Measurements from ENCODE around the gene SLC66A2.
A peak's percentile ranks its signal among the peaks of the same experiment; 100 is the strongest.
"Not testable (repeated sequence)": the region's sequence is repeated elsewhere in the genome, so short reads cannot be mapped to it uniquely, and the experiment has no call there.

Gene SLC66A2

GRCh38 chr18:79883461-79884293, 67.8 kb downstream of the SLC66A2 start:
- no peak for DNase-seq (ENCODE audit: low spot score)

DNA sequence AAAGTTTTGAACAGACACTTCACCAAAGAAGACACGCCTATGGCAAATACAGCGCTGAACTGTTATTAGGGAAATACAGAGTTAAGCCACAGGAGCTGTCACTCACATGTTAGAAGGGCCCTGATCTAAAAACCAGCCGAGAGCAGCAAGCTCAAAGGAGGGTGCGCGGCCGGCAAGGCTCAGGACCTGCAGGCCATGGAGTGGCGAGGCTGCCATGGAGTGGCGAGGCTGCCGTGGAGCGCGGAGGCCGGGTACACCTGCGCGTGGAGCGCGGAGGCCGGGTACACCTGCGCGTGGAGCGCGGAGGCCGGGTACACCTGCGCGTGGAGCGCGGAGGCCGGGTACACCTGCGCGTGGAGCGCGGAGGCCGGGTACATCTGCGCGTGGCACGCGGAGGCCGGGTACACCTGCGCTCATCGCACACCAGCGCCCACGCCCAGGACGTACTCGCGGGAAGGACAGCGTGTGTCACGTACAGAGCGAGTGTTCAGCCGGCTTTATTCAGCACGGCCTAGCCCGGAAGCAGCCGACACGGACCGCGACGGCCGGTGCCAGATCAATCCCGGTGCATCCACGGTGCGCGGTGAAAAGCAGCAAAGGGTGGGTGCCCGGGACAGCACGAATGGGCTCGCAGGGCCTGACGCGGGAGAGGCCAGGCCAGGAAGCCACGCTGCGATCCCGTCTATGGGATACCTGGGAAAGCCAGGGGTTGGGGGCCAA, 68.8 kb downstream of the SLC66A2 start:
- DNase-seq (ENCODE audit: low spot score), result no peak

- DNase-seq (ENCODE audit: low spot score), result no peak
These were observed 69.8 kb downstream of the SLC66A2 start for GRCh38 chr18:79881695-79882094.

- DNase-seq (ENCODE audit: low spot score), result no peak
These were observed 71.9 kb downstream of the SLC66A2 start for GRCh38 chr18:79879566-79879965.

DNA sequence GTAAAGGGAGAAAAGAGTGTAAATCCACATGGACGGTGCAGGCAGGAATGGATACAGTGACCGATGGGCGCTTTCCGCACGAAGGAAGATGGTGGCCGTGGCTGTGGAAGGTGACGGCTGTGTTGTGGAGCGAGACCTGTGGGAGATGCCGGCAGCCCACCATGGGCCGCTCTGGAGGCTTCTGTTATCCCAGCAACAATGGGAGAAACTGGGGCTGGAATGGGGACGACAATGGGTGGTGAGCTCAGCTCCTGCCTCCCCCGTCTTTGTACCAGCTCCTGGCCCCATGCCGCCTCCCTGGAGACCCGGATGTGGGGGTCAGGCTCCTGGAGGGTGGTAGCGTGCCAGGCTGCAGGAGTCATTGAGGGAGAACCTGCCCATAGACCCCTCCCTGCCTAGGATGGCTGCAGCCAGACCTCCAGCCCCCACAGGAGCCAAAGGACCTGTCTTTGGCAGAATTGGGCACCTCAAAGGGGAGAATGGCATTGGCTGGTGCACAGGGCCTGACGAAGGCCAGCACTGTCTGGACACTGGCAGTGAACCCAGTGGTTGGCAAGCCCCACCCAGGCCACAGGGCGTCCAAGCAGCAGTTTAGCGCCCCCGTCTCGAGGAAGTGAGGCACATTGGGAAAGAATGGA, 72.6 kb downstream of the SLC66A2 start:
- DNase-seq (ENCODE audit: low spot score), result no peak

DNA sequence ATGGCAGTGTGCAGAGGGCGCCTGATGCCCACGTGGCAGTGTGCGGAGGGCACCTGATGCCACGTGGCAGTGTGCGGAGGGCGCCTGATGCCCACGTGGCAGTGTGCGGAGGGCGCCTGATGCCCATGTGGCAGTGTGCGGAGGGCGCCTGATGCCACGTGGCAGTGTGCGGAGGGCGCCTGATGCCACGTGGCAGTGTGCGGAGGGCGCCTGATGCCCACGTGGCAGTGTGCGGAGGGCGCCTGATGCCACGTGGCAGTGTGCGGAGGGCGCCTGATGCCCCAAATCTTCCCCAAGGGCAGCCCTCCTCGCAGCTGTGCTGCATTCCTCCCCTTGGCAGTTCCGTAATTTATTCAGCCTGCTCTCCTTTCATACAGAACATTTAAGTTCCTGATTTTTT, 73.2 kb downstream of the SLC66A2 start:
- DNase-seq (ENCODE audit: low spot score), result not testable (repeated sequence)

GRCh38 chr18:79877163-79878091, 74.0 kb downstream of the SLC66A2 start:
- peak; percentile 42 for DNase-seq (ENCODE audit: low spot score)

- DNase-seq (ENCODE audit: low spot score), result no peak
These were observed 75.0 kb downstream of the SLC66A2 start for GRCh38 chr18:79876497-79876896.

- no peak for DNase-seq (ENCODE audit: low spot score)
These were observed 75.5 kb downstream of the SLC66A2 start for GRCh38 chr18:79875931-79876461.

DNA sequence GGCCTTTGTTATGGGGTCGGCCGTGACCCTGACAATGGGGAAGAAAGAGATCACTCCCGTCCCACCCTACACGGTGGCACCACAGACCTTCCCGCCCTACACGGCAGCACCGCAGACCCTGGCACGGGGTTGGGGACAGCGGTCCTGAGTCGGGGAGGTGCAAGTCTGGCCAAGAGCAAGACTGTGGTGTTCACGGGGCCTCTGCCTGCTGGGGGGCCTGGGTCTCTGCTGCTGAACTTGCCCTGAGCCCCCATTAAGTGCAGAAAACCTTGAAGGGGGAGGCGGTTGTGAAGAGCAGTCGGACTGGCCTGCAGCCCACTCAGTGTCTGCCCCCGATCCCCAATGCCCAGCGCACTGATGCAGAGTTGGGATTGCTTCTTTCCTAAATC, 75.9 kb downstream of the SLC66A2 start:
- DNase-seq (ENCODE audit: low spot score), result no peak

- no peak for DNase-seq (ENCODE audit: low spot score)
These were observed 76.6 kb downstream of the SLC66A2 start for GRCh38 chr18:79874553-79875530.

DNA sequence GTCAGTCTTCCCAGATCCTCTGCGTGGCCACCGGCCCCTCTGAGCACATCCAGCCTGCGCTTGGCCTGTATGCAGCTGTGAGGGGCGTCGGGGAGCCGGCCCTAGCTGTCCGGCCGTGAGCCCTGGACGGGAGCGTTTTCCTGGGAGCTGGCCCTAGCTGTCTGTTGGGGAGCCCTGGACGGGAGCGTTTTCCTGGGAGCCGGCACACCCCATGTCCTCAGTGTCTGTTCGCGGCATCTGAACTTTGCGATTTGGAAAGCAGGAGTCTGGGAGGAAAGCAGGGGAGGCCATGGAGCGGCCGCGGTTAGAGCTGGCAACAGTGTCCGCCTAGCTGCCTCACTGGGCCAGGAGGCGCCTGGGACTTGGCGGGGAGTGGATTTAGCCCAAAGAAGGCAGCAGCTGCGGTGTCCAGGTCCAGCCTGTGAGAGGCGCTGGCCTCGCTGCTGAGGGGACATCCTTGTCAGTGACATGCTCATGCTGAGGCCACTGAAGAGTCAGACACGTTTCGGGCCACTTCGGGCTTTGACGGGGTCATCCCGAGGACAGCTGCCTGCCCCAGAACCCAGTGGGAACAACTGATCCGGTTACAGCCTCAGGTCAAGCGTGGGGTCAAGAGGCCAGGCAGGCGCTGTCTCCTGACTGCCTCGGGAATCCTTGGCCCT, 77.9 kb downstream of the SLC66A2 start:
- DNase-seq (ENCODE audit: low spot score), result no peak

- no peak for DNase-seq (ENCODE audit: low spot score)
These were observed 78.7 kb downstream of the SLC66A2 start for GRCh38 chr18:79872527-79873444.

- DNase-seq (ENCODE audit: low spot score), result no peak
These were observed 79.9 kb downstream of the SLC66A2 start for GRCh38 chr18:79871481-79872091.

- DNase-seq (ENCODE audit: low spot score), result no peak
These were observed 80.4 kb downstream of the SLC66A2 start for GRCh38 chr18:79871026-79871390.

DNA sequence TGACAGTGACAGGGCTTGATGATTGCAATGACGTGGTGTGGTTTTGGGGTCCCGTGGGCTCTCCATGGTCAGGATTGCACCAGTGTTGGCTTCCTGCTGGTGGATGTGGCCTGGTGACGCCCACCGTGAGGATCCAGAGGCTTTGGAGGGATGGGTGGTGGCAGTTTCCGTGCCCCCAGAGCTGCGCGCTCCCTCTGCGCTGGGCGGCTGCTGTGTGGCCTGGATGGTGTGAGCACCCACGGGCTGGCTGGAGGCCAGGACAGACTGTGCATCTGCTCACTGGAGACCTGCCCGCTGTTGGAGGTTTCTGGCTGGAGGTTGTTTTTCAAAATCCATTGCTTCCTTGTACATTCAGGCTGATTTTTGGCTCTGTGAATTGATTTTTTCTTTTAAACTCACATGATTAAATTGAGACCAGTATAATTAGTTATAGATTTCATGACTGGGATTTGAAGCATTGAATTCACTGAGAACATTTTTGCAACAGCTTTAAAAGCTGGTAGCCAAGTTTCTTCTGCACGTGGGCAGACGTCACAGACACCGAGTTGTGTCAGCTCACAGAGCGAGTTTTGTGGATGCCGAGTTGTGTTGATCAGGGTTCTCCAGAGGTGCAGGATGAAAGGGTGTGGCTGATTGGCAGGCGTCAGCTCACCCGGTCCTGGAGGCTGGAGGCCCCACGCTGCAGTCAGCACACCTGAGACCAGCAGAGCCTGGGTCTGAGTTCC, 81.0 kb downstream of the SLC66A2 start:
- DNase-seq (ENCODE audit: low spot score), result no peak
